T-helper 2 cell treated with Interferon-gamma antibody and Interleukin-4, amounts not matched to agents 5 μg/mL and 100 μg/mL, for 36 hours (primary cell): ENCODE data around the gene MYOZ3.

Experiments used
- DNase-seq: peaks from one replicate; pipeline ENCODE4 v3.0.0; 2021; ENCODE audit warnings: low spot score
- H3K27ac Mint-ChIP-seq: one replicate; pipeline ENCODE4 v1.8.0; 2021; ENCODE audit warnings: mild to moderate bottlenecking, mixed read lengths
- H3K27me3 Mint-ChIP-seq: one replicate; pipeline ENCODE4 v1.8.0; 2021; ENCODE audit warnings: low read depth, mixed read lengths
- H3K36me3 Mint-ChIP-seq: one replicate; pipeline ENCODE4 v1.8.0; 2021; ENCODE audit warnings: low read depth, mixed read lengths
- H3K4me1 Mint-ChIP-seq: one replicate; pipeline ENCODE4 v1.8.0; 2021; ENCODE audit warnings: low read depth, mixed read lengths
- H3K4me3 Mint-ChIP-seq: one replicate; pipeline ENCODE4 v1.8.0; 2022; ENCODE audit warnings: mild to moderate bottlenecking, moderate library complexity, mixed read lengths
- H3K9me3 Mint-ChIP-seq: one replicate; pipeline ENCODE4 v1.8.0; 2021; ENCODE audit warnings: mixed read lengths

MYOZ3 gene

DNA sequence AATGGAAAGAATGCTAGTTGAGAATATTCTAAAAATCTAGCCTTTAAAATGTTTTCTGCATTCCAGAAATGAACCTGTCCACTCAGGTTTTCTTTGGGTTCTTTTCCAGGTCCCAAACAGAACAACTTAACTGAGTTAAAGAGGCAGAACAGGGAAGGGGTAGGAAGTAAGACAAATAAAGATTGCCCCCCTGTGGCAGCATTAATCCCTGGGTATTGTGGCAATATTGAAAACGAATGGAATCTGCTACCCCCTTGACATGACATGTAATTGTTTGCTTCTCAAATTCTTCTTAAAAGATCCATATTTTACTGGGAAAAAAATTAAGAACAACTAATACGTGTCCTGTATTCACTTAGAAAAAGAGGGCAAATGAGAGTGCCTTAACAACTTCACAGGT, 49.1 kb downstream of the MYOZ3 start:
- Mint-ChIP-seq H3K36me3 (peaks cover 20% of the 10 kb centered on the region), H3K9me3 (no peaks in the 10 kb centered on the region), H3K4me1 (no peaks in the 10 kb centered on the region), H3K4me3 (no peak overlapping the region), H3K27ac (no peak overlapping the region), H3K27me3 (no peaks in the 10 kb centered on the region)
- no peak for DNase-seq

DNA sequence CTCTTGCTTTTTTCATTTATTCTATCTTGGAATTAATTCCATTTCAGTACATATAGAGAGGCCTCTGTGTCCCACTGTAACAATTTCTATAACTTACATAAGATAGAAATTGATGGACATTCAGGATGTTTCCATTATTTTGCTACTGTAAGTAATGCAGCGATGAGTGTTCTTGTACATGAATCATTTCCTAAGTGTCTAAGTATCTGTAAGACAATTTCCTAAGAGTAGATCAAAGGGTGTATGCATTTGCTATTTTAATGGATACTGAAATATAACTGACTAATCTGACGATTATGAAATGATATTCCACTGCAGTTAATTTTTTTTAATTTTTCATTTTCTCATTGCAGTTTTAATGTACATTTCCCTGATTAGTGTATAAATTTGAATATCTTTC, 62.8 kb downstream of the MYOZ3 start:
- Mint-ChIP-seq H3K4me3 (no peak overlapping the region), H3K4me1 (no peaks in the 10 kb centered on the region), H3K36me3 (peaks cover 52% of the 10 kb centered on the region), H3K9me3 (no peaks in the 10 kb centered on the region), H3K27ac (no peak overlapping the region), H3K27me3 (no peaks in the 10 kb centered on the region)
- no peak for DNase-seq
